ENCODE measurements around the gene SLC35F4. TPM values are rescaled to one million over a fixed set of nuclear protein-coding genes. Genes with fewer than 3 reads are reported as not detected.

The SLC35F4 gene
- total RNA-seq, 2 donors from 2014 or later: not detected

GRCh38 chr14:57549016-57549564 lies 316.8 kb downstream of the SLC35F4 start:
- Histone ChIP-seq H3K9me3 (peaks cover 3% of the 10 kb centered on the region), H3K4me1 (ENCODE audit: control insufficient read depth in 1 of 2, low read depth in 2 of 2) (no peaks in the 10 kb centered on the region), H3K4me3 (no peak overlapping the region), H3K27me3 (replicated peaks; ENCODE audit: insufficient read depth) (no peaks in the 10 kb centered on the region), H3K36me3 (no peaks in the 10 kb centered on the region), H3K27ac (no peak overlapping the region)
- DNase-seq (ENCODE audit: low spot score) (no peak), ATAC-seq (ENCODE audit: insufficient number of reproducible peaks, low FRiP score, low read depth) (no peak)
- TF ChIP-seq CTCF (IDR thresholded peaks at IDR 0.05): no peak

GRCh38 chr14:57547131-57547530 lies 318.8 kb downstream of the SLC35F4 start:
- H3K9me3 ChIP-seq: peaks cover 9% of the 10 kb centered on the region
- no peak overlapping the region for H3K27ac ChIP-seq
- H3K4me3 ChIP-seq: no peak overlapping the region
- H3K4me1 ChIP-seq (ENCODE audit: control insufficient read depth in 1 of 2, low read depth in 2 of 2): no peaks in the 10 kb centered on the region
- no peak for DNase-seq (ENCODE audit: low spot score)
- no peak for TF ChIP-seq CTCF (IDR thresholded peaks at IDR 0.05)
- no peaks in the 10 kb centered on the region for H3K27me3 ChIP-seq (replicated peaks; ENCODE audit: insufficient read depth)
- no peak for ATAC-seq (ENCODE audit: insufficient number of reproducible peaks, low FRiP score, low read depth)
- no peaks in the 10 kb centered on the region for H3K36me3 ChIP-seq

GRCh38 chr14:57533214-57533613 lies 332.7 kb downstream of the SLC35F4 start:
- no peak overlapping the region for H3K4me3 ChIP-seq
- DNase-seq (ENCODE audit: low spot score) (no peak), ATAC-seq (ENCODE audit: insufficient number of reproducible peaks, low FRiP score, low read depth) (no peak)
- H3K27ac ChIP-seq: no peak overlapping the region
- peak; percentile 44 for TF ChIP-seq CTCF (IDR thresholded peaks at IDR 0.05)
- H3K4me1 ChIP-seq (ENCODE audit: control insufficient read depth in 1 of 2, low read depth in 2 of 2): no peaks in the 10 kb centered on the region
- H3K27me3 ChIP-seq (replicated peaks; ENCODE audit: insufficient read depth): no peaks in the 10 kb centered on the region
- no peaks in the 10 kb centered on the region for H3K36me3 ChIP-seq
- no peaks in the 10 kb centered on the region for H3K9me3 ChIP-seq

- no peaks in the 10 kb centered on the region for H3K4me1 ChIP-seq (ENCODE audit: control insufficient read depth in 1 of 2, low read depth in 2 of 2)
- no peak for TF ChIP-seq CTCF (IDR thresholded peaks at IDR 0.05)
- no peak for ATAC-seq (ENCODE audit: insufficient number of reproducible peaks, low FRiP score, low read depth)
These were observed 335.3 kb downstream of the SLC35F4 start for GRCh38 chr14:57530571-57530970.

GRCh38 chr14:57526942-57527341 lies 338.9 kb downstream of the SLC35F4 start:
- H3K27ac ChIP-seq: no peak overlapping the region
- ATAC-seq (ENCODE audit: insufficient number of reproducible peaks, low FRiP score, low read depth) (no peak), DNase-seq (ENCODE audit: low spot score) (no peak)
- no peaks in the 10 kb centered on the region for H3K9me3 ChIP-seq
- no peaks in the 10 kb centered on the region for H3K4me1 ChIP-seq (ENCODE audit: control insufficient read depth in 1 of 2, low read depth in 2 of 2)
- no peaks in the 10 kb centered on the region for H3K36me3 ChIP-seq
- H3K27me3 ChIP-seq (replicated peaks; ENCODE audit: insufficient read depth): no peaks in the 10 kb centered on the region
- H3K4me3 ChIP-seq: no peak overlapping the region
- no peak for TF ChIP-seq CTCF (IDR thresholded peaks at IDR 0.05)

More at GRCh38 chr14:57530571-57530970, 335.3 kb downstream of the SLC35F4 start:
- DNase-seq (ENCODE audit: low spot score): no peak
- Histone ChIP-seq H3K4me3 (no peak overlapping the region), H3K9me3 (no peaks in the 10 kb centered on the region), H3K27me3 (replicated peaks; ENCODE audit: insufficient read depth) (no peaks in the 10 kb centered on the region), H3K27ac (no peak overlapping the region), H3K36me3 (no peaks in the 10 kb centered on the region)
